Stimulated activated CD8-positive, alpha-beta memory T cell treated with anti-CD3 and anti-CD28 coated beads, Interleukin-15, amount 100 ng/mL, for 24 hours (primary cell): ENCODE data around the gene ADK.
"Not testable (repeated sequence)": the region's sequence is repeated elsewhere in the genome, so short reads cannot be mapped to it uniquely, and the experiment has no call there.

Source experiments
- DNase-seq: peaks from one replicate; pipeline ENCODE4 v3.0.0-alpha.2; 2020; ENCODE audit warnings: low read depth

ADK gene

DNA sequence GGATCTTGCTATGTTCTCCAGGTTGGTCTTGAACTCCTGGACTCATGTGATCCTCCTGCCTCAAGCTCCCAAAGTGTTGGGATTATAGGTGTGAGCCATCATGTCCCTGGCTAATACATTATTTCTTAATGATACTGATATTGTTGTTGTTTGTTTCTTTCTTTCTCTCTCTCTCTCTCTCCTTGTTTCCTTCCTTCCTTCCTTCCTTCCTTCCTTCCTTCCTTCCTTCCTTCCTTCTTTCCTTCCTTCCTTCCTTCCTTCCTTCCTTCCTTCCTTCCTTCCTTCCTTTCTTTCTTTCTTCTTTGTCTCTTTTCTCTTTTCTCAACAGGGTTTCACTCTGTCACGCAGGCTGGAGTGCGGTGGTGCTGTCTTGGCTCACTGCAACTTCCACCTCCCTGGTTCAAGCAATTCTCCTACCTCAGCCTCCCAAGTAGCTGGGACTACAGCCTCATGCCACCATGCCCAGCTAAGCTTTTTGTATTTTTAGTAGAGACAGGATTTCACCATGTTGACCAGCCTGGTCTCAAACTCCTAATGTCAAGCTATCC lies 149.1 kb downstream of the ADK start:
- not testable (repeated sequence) for DNase-seq

DNA sequence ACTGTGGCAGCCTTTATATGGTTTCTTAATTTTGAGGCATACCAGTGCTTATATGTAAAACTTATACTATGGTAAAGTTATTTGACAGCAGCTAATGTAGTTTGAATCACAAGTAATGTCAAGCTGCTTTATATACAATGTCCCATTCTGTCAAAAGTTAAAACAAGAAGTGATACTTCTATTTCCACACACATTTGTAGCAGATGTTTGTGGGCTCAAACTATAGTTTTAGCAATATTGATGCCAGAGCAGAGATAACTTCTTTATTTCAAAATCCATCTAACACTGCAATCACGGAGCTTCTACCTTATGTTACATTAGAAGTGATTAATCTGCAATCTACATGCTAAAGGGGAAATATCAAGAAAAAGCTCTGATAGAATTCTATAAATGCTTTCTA lies 149.6 kb downstream of the ADK start:
- no peak for DNase-seq

DNA sequence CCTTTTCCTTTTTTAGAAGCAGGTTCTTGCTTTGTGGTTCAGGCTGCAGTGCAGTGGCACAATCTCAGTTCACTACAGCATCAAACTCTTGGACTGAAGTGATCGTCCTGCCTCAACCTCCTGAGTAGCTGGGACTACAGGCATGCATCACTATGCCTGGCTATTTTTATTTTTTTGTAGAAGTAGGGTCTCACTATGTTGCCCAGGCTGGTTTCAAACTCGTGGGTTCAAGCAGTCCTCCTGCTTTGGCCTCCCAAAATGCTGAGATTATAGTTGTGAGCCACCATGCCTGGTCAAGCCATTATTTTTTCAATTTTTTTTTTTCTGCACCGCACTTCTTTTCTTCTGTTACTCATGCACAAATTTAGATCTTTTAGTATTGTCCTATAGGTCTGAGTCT lies 154.7 kb downstream of the ADK start:
- no peak for DNase-seq

DNA sequence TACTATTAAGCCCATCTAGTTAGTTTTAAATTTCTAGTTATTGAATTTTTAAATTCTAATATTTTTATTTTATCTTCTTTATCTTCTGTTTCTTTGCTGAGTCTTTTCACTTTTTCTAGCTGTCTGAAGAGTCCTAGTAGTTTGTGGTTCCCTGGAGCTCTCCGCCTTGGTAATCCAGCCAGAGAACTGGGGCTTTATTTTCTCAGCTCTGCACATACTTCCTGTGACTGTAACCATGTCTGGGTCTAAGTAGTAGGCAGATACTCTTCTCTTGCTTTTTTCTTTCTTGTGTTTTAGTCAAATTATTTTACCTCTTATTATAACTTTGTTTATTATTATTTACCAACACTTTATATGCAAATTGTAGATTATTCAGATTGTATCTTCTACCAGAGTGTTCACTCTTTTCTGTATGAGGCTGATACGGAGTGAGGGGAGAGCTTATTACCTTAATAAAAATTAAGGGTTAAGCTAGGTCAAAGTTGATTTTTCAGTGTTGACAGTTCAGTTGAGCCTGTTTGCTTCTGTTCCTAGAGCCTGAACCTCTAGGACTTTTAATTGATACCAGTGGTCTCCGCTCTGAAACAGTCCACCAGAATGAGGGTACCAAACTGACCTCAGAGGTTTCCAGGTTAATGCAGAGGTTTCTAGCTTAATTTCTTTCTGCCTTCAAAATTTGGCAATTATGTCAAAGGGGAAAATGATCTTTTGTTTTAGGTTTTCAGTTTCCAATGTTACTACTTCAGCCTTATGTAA lies 155.4 kb downstream of the ADK start:
- DNase-seq = no peak

DNA sequence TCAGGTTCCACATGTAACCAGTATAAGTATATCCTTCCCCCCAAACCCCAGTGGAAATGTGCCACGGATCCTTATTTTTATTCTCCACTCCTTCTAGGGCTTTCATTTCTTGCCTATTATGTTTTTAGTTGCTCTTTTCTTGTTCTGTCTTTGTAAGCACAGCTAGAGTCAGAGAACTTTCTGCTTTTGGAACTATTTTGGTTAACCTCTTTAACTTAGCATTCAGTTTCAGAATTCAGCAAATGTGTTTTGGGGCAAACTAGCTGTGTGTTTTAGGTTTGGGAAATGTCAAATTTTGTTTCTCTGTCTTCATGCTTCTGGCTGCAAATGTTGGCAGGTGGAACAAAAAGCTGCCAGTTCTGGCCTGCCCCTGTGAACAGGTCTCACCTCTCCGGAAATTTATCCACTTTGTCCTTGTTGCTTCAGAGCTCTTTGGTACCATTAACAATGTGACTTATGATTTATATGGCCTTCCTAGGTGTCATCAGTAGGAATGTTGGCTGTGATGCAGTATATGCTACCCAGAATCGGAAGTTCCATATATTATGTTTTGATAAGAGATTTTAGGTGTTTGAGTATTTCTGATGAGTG lies 156.1 kb downstream of the ADK start:
- no peak for DNase-seq

DNA sequence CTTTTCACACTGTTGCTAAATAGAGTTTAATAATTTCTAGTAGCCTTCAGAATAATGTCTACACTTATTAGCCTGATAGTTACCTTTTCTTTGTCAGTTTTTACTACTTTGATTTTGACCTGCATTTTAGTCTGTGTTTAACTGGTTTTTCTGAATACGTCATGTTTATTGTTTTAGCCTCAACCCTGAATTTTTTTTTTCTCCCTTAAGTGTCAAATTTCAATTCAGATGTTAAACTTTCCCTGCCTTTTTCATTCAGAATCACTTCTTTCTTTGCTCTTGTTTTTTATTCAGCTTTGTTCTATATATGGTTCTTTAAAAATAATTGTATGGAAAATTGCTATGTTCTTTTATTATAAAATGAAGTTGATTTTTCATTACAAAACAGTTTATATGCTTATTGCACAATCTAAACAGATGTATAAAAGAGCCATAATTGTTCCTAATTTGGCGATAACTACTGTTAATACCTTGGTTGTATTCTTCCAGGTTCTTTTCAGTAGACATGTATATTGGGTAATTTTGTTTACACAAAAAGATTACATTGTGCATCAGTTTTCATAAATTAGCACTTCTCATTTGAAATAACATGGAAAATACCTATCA lies 159.7 kb downstream of the ADK start:
- DNase-seq = no peak

DNA sequence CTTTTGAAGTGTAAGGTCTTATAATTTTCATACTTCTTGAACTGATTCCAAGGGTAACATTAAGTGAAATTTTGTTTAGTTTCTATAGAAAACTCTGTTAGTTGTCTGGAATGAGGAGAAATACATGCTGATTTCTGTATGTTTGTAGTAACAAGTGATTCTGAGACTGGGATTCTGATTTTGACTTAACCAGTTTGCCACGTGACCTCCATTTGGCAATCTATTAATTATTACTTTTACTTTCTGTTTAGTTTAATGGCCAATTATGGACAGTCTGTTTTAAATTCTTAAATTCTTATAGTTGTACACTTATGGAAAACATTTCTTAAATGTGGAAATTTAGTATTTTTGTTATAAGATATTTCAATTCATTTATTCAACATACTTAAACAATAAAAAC lies 163.1 kb downstream of the ADK start:
- DNase-seq = no peak

DNA sequence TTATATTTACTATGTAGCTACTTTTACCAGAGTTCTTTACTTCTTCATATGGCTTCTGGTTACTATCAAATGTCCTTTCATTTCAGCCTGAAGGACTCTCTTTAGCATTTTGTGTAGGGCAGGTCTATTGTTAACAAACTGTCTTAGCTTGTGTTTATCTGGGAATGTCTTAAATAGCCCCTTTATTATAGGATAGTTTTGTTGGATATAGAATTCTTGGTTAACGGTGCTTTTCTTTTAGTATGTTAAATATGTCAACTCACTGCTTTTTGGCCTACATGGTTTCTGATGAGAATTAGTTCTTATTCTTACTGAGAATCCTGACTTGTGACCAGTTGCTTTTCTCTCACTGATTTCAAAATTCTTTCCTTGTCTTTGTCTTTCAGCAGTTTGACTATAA lies 169.0 kb downstream of the ADK start:
- DNase-seq = no peak

DNA sequence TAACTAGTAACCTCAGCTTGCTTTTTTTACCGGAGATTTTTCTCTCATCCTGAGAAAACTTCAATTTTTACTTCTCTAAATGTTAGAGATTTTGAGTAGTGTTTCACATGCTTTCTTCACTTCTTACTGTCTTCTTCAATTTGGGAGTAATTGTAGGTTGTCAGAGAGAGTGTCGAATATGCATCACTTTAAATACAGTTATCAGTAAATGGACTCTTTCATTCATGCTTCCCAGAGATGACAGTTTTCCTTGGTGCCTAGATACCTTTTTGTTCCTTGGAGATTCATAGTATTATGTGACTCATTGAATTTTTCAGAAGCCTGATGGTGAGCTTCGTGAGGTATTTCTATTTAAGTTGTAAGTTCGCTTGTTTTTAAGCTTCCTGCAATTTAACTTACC lies 169.7 kb downstream of the ADK start:
- DNase-seq = no peak

DNA sequence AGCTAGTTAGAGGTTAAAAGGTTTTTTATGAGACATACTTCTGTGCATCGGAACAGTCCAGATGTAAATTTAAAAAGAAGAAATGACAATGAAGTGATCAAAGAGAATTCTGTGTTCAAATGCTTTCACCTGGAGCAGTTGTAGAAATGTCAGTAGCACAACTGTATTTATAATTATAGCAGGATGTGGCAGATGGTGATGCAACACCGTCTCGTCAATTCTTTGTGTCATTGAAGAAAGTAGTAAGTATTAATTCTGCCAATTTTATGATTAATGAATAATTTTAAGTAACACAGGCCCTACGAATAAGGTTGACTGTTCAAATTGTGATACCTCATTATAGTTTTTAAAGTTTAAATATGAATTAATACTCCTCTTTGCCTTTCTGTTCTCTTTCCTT lies 171.1 kb downstream of the ADK start:
- no peak for DNase-seq

DNA sequence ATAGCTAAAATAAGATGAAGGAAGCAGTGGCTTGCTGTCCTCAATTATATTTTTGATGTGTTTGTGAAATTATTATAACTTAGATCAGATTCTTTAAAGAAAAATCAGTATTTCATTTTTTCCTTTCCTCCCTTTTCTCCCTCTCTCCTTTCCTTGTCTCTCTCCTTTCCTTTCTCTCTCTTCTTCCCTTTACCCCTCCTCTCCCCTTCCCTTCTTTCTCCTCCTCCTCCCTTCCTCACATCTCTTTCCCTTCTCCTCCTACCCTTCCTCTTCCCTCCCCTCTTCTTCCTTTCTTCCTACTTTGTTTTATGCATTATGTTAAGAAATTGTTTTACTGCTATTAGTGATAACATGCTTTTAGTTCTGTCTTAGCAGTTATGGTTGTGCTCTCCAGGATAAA lies 171.5 kb downstream of the ADK start:
- DNase-seq = no peak

DNA sequence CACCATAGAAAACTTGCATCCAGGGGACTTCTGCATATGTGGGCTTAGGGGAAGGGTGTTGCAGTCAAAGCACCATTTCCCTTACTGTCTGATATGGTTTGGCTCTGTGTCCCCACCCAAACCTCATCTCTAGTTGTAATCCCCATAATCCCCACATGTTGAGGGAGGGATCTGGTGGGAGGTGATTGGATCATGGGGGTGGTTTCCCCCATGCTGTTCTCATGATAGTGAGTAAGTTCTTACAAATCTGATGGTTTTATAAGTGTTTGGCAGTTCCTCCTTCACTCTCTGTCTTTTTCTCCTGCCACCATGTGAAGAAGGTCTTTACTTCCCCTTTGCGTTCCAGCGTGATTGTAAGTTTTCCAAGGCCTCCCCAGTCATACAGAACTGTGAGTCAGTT lies 177.4 kb downstream of the ADK start:
- DNase-seq = no peak

DNA sequence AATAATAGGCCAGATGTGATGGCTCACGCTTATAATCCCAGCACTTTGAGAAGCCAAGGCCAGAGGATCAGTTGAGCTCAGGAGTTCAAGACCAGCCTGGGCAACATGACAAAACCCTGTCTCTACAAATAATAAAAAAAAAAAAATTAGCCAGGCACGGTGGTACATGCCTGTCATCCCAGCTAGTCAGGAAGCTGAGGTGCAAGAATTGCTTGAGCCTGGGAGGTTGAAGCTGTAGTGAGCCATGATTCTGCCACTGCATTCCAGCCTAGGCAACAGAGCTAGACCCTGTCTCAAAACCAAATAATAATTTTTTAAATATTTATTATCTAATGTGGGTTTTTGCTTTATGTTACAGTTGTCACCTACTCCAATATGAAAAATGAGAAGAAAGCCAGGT lies 178.9 kb downstream of the ADK start:
- no peak for DNase-seq

DNA sequence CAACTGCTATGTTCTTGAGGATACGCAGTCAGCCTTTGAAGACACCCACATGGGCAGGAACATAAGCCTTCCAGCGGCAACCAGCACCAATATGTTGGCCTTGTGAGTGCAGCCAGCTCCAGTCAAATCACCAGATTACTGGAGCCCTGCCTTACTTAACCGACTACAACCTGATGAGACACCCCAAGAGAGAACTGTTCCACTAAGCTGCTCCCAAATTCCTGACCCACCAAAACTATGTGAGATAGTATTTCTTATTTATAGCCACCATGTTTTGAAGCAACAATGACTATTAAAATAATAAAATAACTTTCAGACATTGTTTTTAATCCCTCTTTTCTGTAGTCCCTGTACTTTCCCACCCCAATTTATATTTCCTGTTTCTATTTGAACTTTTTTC lies 179.6 kb downstream of the ADK start:
- DNase-seq = no peak

DNA sequence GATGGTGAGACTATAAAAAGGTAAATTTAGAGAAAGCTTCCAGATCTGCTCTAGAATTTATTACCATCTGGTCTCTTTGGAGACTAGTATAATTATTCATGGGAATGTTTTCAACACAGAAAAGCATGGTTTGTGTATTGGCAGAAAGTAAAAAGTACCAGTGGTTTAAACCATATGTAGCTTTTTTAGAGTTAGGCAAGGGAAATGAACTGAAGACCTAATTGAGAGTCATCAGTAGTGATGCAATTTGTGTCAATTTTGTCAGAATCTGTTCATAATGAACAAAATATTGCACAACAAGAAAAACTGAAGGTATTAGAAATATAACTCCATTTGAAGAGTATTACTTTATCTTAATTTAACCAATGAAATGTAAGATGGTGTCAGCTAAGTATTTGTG lies 181.4 kb downstream of the ADK start:
- DNase-seq = no peak

DNA sequence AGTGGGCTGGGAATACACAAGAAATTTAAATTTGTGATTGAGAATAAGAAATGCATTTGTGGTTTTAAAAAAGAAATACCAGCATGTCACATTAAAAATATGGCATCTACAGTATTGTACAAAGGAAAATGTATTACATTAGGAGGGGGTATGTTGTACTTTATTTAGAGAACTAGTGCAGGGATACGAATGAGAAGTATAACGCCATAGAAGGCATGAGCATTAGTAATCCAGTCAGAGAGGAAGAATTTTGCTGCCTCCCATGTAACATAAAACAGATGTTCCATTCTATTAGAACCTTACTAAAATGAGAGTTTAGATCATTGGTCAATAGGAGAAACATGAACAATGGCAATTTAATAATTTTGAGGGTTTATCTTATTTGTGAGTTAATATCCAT lies 182.2 kb downstream of the ADK start:
- DNase-seq = no peak

DNA sequence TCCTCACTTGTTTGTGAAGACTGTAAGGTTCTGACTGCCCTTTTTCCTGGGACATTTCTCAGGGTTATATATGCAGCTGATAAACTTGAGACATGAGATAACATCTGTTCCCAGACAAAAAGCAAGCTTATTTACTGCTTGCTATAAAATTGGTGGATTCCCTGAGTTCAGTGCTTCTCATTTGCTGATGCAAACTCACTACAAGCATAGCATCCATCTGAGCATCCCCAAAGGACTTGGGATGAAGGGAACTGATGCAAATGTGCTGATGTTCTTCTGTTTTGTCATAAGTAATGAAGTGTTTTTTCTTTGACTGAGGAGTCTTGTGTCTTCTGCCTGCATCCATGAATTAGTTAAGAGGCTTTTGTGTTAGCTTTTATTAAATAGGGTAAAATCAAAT lies 183.2 kb downstream of the ADK start:
- no peak for DNase-seq

DNA sequence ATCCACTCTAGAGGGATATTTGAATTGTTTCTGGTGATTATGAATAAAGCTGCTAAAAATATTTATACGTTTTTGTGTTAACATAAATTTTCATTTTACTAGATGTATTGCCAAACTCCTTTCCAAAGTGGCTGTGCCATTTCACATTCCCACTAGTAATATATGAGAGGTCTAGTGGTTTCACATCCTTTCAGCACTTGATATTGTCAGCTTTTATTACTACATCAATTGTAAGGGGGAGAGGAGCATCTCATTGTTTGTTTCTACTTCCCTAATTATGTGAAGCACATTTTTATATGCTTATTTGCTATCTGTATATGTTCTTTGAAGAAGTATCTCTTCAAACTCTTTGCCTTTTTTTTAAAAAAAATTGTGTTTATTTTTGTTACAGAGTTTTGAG lies 184.5 kb downstream of the ADK start:
- DNase-seq = no peak

DNA sequence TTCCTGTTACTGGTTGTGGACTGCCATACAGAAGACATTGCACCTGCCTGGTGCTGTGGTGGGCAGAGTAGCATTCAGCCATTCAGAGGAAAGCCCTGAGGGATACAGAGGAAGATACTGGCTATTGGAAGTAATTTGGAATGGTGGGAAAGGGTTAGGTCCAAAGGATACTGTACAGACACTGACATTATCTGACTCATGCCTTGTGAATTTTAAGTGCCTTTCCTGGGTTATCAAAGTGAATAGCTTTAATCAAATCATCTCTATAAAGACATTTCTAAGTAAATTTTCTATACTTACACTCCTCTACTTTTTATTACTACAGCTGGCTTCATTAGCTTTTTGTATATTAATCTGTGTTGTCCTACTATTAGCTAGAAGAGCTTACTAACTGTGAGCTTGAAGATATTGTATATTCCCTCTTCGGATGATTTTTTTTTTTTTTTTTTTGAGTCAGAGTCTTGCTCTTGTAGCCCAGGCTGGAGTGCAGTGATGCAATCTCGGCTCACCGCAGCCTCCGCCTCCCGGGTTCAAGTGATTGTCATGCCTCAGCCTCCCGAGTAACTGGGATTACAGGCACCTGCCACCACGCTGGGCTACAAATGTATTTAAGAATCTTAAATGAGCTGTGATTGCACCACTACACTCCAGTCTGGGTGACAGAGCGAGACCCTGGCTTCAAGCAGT lies 186.5 kb downstream of the ADK start:
- no peak for DNase-seq

DNA sequence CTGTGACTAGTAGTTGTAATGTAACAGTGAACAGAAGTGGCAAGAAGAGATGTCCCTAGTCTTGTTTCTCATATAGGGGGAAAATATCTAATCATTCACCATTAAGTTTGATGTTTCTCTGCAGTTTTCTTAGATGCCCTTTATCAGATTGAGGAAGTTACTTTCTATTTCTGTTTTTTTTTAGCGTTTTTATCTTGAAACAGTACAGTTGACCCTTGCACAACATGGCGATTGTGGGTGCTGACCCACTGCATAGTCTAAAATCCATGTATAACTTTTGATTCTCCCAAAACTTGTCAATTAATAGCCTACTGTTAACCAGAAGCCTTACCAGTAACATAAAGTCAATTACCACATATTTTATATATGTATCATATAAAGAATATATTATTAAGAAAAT lies 192.0 kb downstream of the ADK start:
- no peak for DNase-seq

DNA sequence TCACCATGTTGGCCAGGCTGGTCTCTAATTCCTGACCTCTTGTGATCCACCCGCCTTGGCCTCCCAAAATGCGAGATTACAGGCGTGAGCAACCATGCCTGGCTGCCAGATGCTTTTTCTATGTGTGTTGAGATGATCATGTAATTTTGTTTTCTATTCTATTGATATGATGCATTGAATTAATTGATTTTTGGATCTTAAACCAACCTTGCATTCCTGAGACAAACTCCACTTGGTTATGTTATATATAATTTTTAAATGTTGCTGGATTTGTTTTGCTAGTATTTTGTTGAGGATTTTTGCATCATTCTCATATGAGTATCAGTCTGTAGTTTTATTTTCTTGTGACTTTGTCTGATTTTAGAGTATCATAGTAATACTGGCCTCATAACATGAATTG lies 192.8 kb downstream of the ADK start:
- no peak for DNase-seq

DNA sequence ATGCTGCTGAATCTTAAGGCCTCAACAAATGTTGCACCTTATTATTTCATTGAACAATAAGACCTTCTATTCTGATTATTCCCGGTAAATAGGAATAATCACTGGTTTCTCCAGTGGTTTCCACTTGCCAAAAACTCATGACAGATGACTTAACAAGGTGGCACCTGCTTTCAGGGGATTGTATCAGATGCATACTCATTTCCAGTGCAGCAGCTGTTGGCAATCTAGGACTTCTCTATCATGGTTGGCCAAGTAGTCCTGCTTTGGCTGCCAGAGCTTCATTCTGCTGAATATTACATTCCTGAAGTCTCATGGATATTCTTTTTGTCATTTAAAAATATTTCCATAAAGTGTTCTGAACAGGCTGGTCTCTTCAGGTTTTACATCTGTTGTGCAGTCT lies 193.3 kb downstream of the ADK start:
- no peak for DNase-seq

DNA sequence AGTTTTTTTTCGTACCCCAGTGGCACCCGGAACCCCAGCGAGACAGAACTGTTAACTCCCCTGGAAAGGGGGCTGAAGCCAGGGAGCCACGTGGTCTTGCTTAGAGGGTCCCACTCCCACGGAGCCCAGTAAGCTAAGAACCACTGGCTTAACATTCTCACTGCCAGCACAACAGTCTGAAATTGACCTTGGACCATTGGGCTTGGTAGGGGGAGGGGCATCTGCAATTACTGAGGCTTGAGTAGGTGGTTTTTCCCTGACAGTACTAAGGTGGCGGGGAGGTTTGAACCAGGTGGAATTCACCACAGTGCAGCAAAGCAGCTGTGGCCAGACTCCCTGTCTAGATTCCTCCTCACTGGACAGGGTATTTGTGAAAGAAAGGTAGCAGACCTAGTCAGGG lies 196.5 kb downstream of the ADK start:
- no peak for DNase-seq
